ENCODE results near the gene ATAD1.

DNA sequence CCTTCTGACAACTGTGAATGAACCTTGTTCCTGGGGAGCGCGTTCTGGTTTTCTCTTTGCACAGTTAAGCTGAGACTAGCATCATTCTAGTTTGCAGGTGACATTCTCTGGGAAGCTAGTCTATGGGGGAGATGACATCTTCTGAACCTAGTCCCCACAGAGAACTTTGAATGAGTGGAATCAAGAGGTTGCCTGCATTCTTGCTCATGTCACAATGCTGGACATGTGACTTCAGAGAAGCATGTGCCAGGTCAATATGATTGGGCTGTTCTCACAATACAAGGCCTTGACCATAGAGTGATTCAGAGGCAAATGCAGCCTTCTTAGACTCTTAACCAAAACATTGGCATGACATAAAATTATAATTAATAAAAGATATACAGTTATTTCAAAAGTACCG, 23.2 kb upstream of the ATAD1 start:
- TF ChIP-seq, protein P1, sequence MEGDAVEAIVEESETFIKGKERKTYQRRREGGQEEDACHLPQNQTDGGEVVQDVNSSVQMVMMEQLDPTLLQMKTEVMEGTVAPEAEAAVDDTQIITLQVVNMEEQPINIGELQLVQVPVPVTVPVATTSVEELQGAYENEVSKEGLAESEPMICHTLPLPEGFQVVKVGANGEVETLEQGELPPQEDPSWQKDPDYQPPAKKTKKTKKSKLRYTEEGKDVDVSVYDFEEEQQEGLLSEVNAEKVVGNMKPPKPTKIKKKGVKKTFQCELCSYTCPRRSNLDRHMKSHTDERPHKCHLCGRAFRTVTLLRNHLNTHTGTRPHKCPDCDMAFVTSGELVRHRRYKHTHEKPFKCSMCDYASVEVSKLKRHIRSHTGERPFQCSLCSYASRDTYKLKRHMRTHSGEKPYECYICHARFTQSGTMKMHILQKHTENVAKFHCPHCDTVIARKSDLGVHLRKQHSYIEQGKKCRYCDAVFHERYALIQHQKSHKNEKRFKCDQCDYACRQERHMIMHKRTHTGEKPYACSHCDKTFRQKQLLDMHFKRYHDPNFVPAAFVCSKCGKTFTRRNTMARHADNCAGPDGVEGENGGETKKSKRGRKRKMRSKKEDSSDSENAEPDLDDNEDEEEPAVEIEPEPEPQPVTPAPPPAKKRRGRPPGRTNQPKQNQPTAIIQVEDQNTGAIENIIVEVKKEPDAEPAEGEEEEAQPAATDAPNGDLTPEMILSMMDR (IDR thresholded peaks at IDR 0.05): no peak
- TF ChIP-seq POLR2A (IDR thresholded peaks at IDR 0.05): no peak

Measured in testis (tissue), 2 donors.